Measurements from ENCODE around the gene EPB41L2. TPM values are rescaled to one million over a fixed set of nuclear protein-coding genes. Genes with fewer than 3 reads are reported as not detected.

EPB41L2 gene
- total and polyA plus RNA-seq, 2 donors (not counting 1 experiment from before 2014, with no cell fraction given), result 113 to 264 TPM

GRCh38 chr6:131045139-131045538 is 17.9 kb downstream of the EPB41L2 start:
- H3K4me2 ChIP-seq (ENCODE audit: extremely low read depth, insufficient read depth, low read length), result no peak overlapping the region
- no peak overlapping the region for H3K4me3 ChIP-seq (replicated peaks in 1 of 4; ENCODE audit: control extremely low read depth in 1 of 4, insufficient read depth in 1 of 4, low read depth in 3 of 4, low read length in 4 of 4)
- H4K20me1 ChIP-seq (ENCODE audit: control insufficient read depth, extremely low read depth, insufficient read depth, low read length), result no peaks in the 10 kb centered on the region
- no peaks in the 10 kb centered on the region for H3K36me3 ChIP-seq (ENCODE audit: control insufficient read depth, insufficient read depth, low read length)
- H3K9ac ChIP-seq (ENCODE audit: insufficient read depth, low read length), result no peak overlapping the region
- H2AFZ ChIP-seq (ENCODE audit: low read length), result no peak overlapping the region
- TF ChIP-seq CTCF (conservative IDR thresholded peaks at IDR 0.05 in 1 of 2, IDR thresholded peaks at IDR 0.05 in 1 of 2; ENCODE audit: low read depth in 1 of 2, low read length in 2 of 2) (no peak), EZH2 (IDR thresholded peaks at IDR 0.05; ENCODE audit: low read length, missing control alignments) (no peak)
- no peak for DNase-seq (ENCODE audit: low read depth in 2 of 2)
- H3K4me1 ChIP-seq (ENCODE audit: control insufficient read depth, extremely low read depth, insufficient read depth, low read length), result peaks cover 8% of the 10 kb centered on the region
- no peak overlapping the region for H3K27ac ChIP-seq (ENCODE audit: insufficient read depth, low read length)
- H3K79me2 ChIP-seq (ENCODE audit: control insufficient read depth, insufficient read depth, low read length), result peaks cover 59% of the 10 kb centered on the region
- no peaks in the 10 kb centered on the region for H3K27me3 ChIP-seq (ENCODE audit: control insufficient read depth, insufficient read depth, low read length)
- no peaks in the 10 kb centered on the region for H3K9me3 ChIP-seq (ENCODE audit: control insufficient read depth, insufficient read depth, low read depth, low read length)

DNA sequence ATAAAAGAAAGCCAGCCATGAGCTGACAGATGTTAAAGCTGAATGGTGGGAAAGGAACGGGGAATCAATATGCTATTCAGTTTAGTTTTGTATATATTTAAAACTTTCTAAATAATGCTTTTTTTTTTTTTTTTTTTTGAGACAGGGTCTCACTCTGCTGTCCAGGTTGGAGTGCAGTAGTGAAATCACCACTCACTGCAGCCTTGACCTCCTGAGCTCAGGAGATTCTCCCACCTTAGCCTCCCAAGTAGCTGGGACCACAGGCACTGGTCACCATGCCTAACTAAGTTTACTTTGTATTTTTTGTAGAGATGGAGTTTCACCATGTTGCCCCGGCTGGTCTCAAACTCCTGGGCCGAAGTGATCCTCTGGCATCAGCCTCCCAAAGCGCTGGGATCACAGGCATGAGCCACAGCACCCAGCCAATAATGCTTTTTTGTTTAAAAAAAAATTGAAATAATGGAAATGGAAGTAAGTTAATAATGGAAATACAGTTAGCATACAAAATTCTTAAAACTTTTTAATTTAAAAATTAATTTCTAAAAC is 19.1 kb downstream of the EPB41L2 start:
- no peaks in the 10 kb centered on the region for H3K36me3 ChIP-seq (ENCODE audit: control insufficient read depth, insufficient read depth, low read length)
- H3K4me3 ChIP-seq (replicated peaks in 1 of 4; ENCODE audit: control extremely low read depth in 1 of 4, insufficient read depth in 1 of 4, low read depth in 3 of 4, low read length in 4 of 4), result no peak overlapping the region
- H3K79me2 ChIP-seq (ENCODE audit: control insufficient read depth, insufficient read depth, low read length), result peaks cover 64% of the 10 kb centered on the region
- no peak overlapping the region for H2AFZ ChIP-seq (ENCODE audit: low read length)
- TF ChIP-seq EZH2 (IDR thresholded peaks at IDR 0.05; ENCODE audit: low read length, missing control alignments) (no peak), CTCF (conservative IDR thresholded peaks at IDR 0.05 in 1 of 2, IDR thresholded peaks at IDR 0.05 in 1 of 2; ENCODE audit: low read depth in 1 of 2, low read length in 2 of 2) (no peak)
- no peak overlapping the region for H3K27ac ChIP-seq (ENCODE audit: insufficient read depth, low read length)
- H3K4me1 ChIP-seq (ENCODE audit: control insufficient read depth, extremely low read depth, insufficient read depth, low read length), result peaks cover 13% of the 10 kb centered on the region
- H3K4me2 ChIP-seq (ENCODE audit: extremely low read depth, insufficient read depth, low read length), result no peak overlapping the region
- no peaks in the 10 kb centered on the region for H3K27me3 ChIP-seq (ENCODE audit: control insufficient read depth, insufficient read depth, low read length)
- H4K20me1 ChIP-seq (ENCODE audit: control insufficient read depth, extremely low read depth, insufficient read depth, low read length), result no peaks in the 10 kb centered on the region
- DNase-seq (ENCODE audit: low read depth in 2 of 2), result no peak
- no peak overlapping the region for H3K9ac ChIP-seq (ENCODE audit: insufficient read depth, low read length)
- no peaks in the 10 kb centered on the region for H3K9me3 ChIP-seq (ENCODE audit: control insufficient read depth, insufficient read depth, low read depth, low read length)

DNA sequence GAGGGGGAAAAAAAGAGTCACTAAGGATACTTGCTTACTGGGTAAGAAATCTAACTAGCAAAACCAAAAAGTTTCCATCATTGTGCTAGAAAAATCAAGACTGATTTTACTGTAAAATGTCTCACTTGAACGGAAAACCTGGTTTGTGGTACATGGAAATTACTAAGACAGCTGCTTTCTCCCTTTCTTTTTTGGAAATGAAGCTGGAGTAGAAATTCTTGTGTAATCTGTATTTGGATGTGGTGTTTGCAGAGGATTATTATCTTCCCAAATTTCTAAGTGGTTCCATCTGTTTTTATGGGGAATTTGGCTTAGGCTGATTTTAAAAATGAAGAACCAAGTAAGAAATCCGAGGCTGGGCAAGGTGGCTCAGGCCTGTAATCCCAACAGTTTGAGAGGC is 20.4 kb downstream of the EPB41L2 start:
- no peaks in the 10 kb centered on the region for H4K20me1 ChIP-seq (ENCODE audit: control insufficient read depth, extremely low read depth, insufficient read depth, low read length)
- no peak overlapping the region for H3K27ac ChIP-seq (ENCODE audit: insufficient read depth, low read length)
- peaks cover 58% of the 10 kb centered on the region for H3K79me2 ChIP-seq (ENCODE audit: control insufficient read depth, insufficient read depth, low read length)
- peaks cover 16% of the 10 kb centered on the region for H3K4me1 ChIP-seq (ENCODE audit: control insufficient read depth, extremely low read depth, insufficient read depth, low read length)
- no peak overlapping the region for H3K4me3 ChIP-seq (replicated peaks in 1 of 4; ENCODE audit: control extremely low read depth in 1 of 4, insufficient read depth in 1 of 4, low read depth in 3 of 4, low read length in 4 of 4)
- H2AFZ ChIP-seq (ENCODE audit: low read length), result no peak overlapping the region
- no peak for TF ChIP-seq EZH2 (IDR thresholded peaks at IDR 0.05; ENCODE audit: low read length, missing control alignments)
- no peak for TF ChIP-seq CTCF (conservative IDR thresholded peaks at IDR 0.05 in 1 of 2, IDR thresholded peaks at IDR 0.05 in 1 of 2; ENCODE audit: low read depth in 1 of 2, low read length in 2 of 2)
- H3K9ac ChIP-seq (ENCODE audit: insufficient read depth, low read length), result no peak overlapping the region
- no peak for DNase-seq (ENCODE audit: low read depth in 2 of 2)
- no peaks in the 10 kb centered on the region for H3K27me3 ChIP-seq (ENCODE audit: control insufficient read depth, insufficient read depth, low read length)
- no peak overlapping the region for H3K4me2 ChIP-seq (ENCODE audit: extremely low read depth, insufficient read depth, low read length)
- no peaks in the 10 kb centered on the region for H3K9me3 ChIP-seq (ENCODE audit: control insufficient read depth, insufficient read depth, low read depth, low read length)
- no peaks in the 10 kb centered on the region for H3K36me3 ChIP-seq (ENCODE audit: control insufficient read depth, insufficient read depth, low read length)
